BE2C (cell line): ENCODE measurements around the gene OR5L2.
"Not testable (repeated sequence)": the region's sequence is repeated elsewhere in the genome, so short reads cannot be mapped to it uniquely, and the experiment has no call there.

Source experiments
- DNase-seq: peaks from one replicate; pipeline ENCODE4 v3.0.0-alpha.2; 2020
- H3K27me3 ChIP-seq: fragments of 250-450 bp; sonication (Bioruptor Pico); 2 replicates; pipeline ENCODE4 v1.5.1; 2020; ENCODE audit warnings: mild to moderate bottlenecking
- H3K36me3 ChIP-seq: fragments of 250-450 bp; sonication (Bioruptor Pico); 2 replicates; pipeline ENCODE4 v1.5.1; 2020; ENCODE audit warnings: mild to moderate bottlenecking
- H3K4me1 ChIP-seq: fragments of 250-450 bp; sonication (Bioruptor Pico); 2 replicates; pipeline ENCODE4 v1.5.1; 2020
- H3K4me3 ChIP-seq: 2 replicates; pipeline ENCODE4 v1.5.1; 2011; ENCODE audit warnings: low read depth, low read length
- H3K9me3 ChIP-seq: fragments of 250-450 bp; sonication (Bioruptor Pico); 2 replicates; pipeline ENCODE4 v1.5.1; 2020
- TF ChIP-seq, protein P1 (sequence below): IDR thresholded peaks from 2 replicates; pipeline ENCODE4 v1.5.1; 2012; ENCODE audit warnings: mild to moderate bottlenecking, low read depth, low read length

Gene OR5L2

DNA sequence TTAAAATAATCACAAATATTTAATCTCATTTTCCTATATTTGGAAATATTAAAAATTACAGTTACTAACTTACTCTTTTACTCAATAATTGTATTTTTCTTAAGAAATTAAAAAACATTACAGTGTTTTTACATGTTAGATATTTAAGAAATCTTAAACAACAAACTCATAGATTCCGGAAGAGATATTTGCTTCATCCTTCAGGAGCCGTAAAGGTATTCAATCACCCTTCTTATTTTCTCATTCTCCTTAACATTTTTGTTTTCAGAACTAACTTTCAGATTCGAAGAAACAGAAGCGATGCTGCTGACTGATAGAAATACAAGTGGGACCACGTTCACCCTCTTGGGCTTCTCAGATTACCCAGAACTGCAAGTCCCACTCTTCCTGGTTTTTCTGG, 7.7 kb upstream of the OR5L2 start, which contains the start of gene OR5D18:
TSS of gene OR5D18 (plus strand) at position 301 of the 400 bp plus-strand sequence. CDS start at position 301, 0 bp downstream.
- Histone ChIP-seq H3K27me3 (no peaks in the 10 kb centered on the region), H3K9me3 (no peaks in the 10 kb centered on the region), H3K4me1 (no peaks in the 10 kb centered on the region), H3K4me3 (no peak within 1 kb of the TSS), H3K36me3 (no peaks in the 10 kb centered on the region)
- TF ChIP-seq, protein P1, sequence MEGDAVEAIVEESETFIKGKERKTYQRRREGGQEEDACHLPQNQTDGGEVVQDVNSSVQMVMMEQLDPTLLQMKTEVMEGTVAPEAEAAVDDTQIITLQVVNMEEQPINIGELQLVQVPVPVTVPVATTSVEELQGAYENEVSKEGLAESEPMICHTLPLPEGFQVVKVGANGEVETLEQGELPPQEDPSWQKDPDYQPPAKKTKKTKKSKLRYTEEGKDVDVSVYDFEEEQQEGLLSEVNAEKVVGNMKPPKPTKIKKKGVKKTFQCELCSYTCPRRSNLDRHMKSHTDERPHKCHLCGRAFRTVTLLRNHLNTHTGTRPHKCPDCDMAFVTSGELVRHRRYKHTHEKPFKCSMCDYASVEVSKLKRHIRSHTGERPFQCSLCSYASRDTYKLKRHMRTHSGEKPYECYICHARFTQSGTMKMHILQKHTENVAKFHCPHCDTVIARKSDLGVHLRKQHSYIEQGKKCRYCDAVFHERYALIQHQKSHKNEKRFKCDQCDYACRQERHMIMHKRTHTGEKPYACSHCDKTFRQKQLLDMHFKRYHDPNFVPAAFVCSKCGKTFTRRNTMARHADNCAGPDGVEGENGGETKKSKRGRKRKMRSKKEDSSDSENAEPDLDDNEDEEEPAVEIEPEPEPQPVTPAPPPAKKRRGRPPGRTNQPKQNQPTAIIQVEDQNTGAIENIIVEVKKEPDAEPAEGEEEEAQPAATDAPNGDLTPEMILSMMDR = no peak
- DNase-seq = no peak

DNA sequence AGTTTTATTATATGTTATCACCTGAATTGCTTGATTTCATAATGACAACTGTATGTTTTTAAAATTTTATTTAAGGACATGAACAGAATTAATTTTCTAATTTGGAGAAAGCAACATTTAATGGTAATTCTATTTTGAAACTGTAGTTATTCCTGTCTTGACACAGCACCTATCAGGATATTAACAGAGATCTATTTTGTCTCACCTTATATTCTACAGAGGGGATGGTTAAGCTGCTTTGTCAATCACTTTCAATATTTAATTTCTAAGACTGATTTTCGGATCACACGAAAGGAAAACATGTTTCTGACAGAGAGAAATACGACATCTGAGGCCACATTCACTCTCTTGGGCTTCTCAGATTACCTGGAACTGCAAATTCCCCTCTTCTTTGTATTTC, 11.4 kb downstream of the OR5L2 start, which contains the start of gene OR5D16:
TSS of gene OR5D16 (plus strand) at position 301 of the 400 bp plus-strand sequence. CDS start at position 301, 0 bp downstream.
- H3K27me3 ChIP-seq = no peaks in the 10 kb centered on the region
- H3K4me3 ChIP-seq = no peak within 1 kb of the TSS
- no peaks in the 10 kb centered on the region for H3K36me3 ChIP-seq
- no peak for DNase-seq
- no peaks in the 10 kb centered on the region for H3K4me1 ChIP-seq
- TF ChIP-seq, protein P1 = no peak
- H3K9me3 ChIP-seq = no peaks in the 10 kb centered on the region

DNA sequence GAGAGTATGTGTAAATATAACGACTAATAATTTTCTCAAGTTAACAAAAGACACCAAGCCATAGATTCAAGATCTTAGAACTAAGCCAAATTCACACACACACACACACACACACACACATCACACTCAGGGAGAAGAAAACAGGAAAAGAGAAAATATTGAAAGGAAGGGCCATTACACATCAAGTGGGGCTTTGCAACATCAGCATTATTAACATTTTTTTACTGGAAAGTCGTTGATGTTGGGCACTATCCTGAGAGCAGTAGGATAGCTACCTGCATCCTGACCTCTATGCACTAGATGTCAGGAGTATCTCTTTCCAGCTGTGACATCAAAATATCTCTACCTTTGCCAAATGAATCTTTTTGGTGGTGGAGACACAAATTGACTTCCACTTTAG, 20.4 kb downstream of the OR5L2 start:
- H3K4me1 ChIP-seq = no peaks in the 10 kb centered on the region
- H3K27me3 ChIP-seq = no peaks in the 10 kb centered on the region
- DNase-seq = no peak
- no peaks in the 10 kb centered on the region for H3K9me3 ChIP-seq
- TF ChIP-seq, protein P1 = no peak
- H3K36me3 ChIP-seq = no peaks in the 10 kb centered on the region
- no peak overlapping the region for H3K4me3 ChIP-seq

DNA sequence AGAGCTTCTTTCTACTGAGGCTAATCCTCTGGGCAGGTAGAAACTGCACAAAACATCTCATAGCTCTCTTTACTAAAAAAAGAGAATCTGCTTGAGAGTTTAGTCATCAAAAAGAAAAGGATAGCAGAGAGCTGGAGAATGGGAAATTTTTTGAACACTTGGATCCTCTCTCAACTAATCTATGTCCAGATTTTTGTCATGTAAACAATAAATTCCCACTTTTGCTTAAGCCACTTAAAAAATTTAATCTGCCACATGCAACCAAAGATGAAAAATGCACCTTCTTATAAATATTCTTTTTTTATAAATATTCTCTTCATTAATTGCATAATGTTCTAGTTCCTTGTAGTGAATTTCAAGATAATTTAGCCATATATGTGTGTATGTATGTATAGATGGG, 22.0 kb downstream of the OR5L2 start:
- H3K4me3 ChIP-seq = no peak overlapping the region
- no peaks in the 10 kb centered on the region for H3K9me3 ChIP-seq
- no peaks in the 10 kb centered on the region for H3K27me3 ChIP-seq
- DNase-seq = no peak
- no peaks in the 10 kb centered on the region for H3K36me3 ChIP-seq
- TF ChIP-seq, protein P1 = no peak
- no peaks in the 10 kb centered on the region for H3K4me1 ChIP-seq

DNA sequence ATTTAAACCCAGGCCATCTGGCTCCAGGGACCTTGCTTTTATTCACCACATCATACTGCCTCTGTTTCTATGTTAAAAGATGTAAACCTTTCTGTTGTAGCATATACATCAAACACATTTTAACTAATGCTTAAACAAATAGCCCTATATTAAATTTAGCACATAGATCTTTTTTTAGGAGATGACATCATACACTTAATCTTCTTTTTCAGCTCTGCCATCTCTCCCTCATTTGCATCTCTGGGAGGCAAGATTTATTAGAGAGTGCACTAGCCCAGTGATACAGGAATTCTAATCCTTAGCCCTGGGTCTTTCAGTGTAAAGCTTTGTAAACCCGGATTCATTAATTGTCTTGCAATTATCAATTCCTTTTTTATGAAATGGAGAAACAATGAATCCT, 25.1 kb downstream of the OR5L2 start:
- Histone ChIP-seq H3K36me3 (no peaks in the 10 kb centered on the region), H3K4me1 (no peaks in the 10 kb centered on the region), H3K27me3 (no peaks in the 10 kb centered on the region), H3K4me3 (no peak overlapping the region), H3K9me3 (no peaks in the 10 kb centered on the region)
- TF ChIP-seq, protein P1 = no peak
- DNase-seq = no peak

DNA sequence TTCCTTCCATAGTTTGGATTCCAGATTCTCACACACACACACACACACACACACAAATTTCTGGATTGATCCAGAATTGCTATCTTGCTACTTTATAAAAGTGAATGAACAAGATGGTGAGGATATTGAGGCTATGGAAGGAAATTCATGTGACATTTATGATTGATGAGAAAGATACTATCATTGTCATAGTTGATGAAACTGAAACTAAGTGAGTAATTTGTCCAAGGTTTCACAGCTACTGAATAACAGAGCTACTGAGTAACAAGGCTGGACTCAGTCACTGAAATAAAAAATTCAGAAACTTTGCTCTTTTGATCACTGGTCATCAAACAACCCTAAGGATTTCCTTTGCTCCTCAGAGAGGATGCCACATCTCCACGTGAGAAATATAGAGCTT, 27.7 kb downstream of the OR5L2 start:
- no peaks in the 10 kb centered on the region for H3K27me3 ChIP-seq
- no peak for DNase-seq
- no peaks in the 10 kb centered on the region for H3K36me3 ChIP-seq
- no peaks in the 10 kb centered on the region for H3K4me1 ChIP-seq
- H3K9me3 ChIP-seq = no peaks in the 10 kb centered on the region
- H3K4me3 ChIP-seq = no peak overlapping the region
- TF ChIP-seq, protein P1 = no peak

DNA sequence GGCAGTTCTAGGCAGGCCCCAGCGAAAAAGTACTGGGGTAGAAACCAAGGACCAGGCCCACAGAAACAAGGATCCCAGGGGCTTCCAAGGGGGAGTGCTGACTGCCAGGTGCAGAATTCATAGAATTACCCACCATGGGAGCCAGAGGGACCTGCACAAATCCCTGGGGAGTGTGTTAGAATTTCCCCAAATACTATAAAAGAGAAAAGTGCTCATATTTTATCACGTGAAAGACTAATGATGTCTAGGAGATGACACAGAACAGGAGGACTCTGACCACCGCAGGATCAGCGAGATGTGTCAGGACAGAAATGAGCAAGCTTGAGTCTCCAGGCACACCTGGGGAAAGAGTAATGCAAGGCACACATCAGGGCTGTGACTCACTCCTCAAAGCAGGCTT, 40.3 kb downstream of the OR5L2 start:
- not testable (repeated sequence) for H3K36me3 ChIP-seq, H3K27me3 ChIP-seq, DNase-seq, H3K9me3 ChIP-seq, H3K4me3 ChIP-seq, H3K4me1 ChIP-seq

DNA sequence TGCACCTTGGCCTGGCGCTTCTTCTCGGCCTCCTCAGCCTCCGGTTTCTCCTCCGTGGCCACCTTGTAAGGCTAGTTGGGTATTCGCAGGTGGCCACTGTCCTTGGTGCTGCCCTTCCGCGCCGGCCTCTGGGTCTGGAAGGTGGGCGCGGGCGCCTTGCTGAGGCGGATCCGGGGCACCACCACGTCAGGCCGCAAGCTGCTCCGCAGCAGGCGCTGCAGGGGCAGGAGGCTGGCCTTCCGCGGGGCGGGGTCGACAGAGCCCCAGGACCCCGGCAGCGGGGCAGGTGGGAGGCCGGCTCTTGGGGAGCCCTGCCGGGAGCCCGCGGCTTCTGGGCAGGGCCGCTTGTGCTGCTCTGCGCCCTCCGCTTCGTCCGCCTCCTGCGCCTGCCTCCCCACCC, 45.7 kb downstream of the OR5L2 start:
- H3K27me3 ChIP-seq, H3K36me3 ChIP-seq, H3K4me1 ChIP-seq, H3K9me3 ChIP-seq: not testable (repeated sequence)
- peak overlapping the region; percentile 54 for H3K4me3 ChIP-seq
- DNase-seq = peak; percentile 47
